Subcutaneous adipose tissue (tissue), 4 donors: Measurements from ENCODE around the gene CMIP. TPM values are rescaled to one million over a fixed set of nuclear protein-coding genes. Genes with fewer than 3 reads are reported as not detected.

Experiments
- CTCF ChIP-seq: fragments of 450-650 bp; IDR thresholded peaks from one replicate; pipeline ENCODE4 v1.5.1; 2016; ENCODE audit warnings: low read depth, mild to moderate bottlenecking, control low read depth, antibody characterized with exemption, moderate library complexity
- total RNA-seq, 4 donors: library from RNA; depleted of rRNA; stranded (reverse); fragments of >200 nt; gene quantifications; one replicate each; pipeline ENCODE4 v1.1.0, GENCODE V29; 2016

CMIP gene
- total RNA-seq, 4 donors from 2014 or later, result 19.9 to 40.3 (median 26.0) TPM

GRCh38 chr16:81586417-81586816, 141.8 kb downstream of the CMIP start:
- no peak for TF ChIP-seq CTCF

GRCh38 chr16:81586977-81587625, 142.5 kb downstream of the CMIP start:
- no peak for TF ChIP-seq CTCF

- no peak for TF ChIP-seq CTCF
These were observed 143.1 kb downstream of the CMIP start for GRCh38 chr16:81587626-81588160.

GRCh38 chr16:81588326-81589081, 143.9 kb downstream of the CMIP start:
- TF ChIP-seq CTCF, result no peak

- no peak for TF ChIP-seq CTCF
These were observed 145.5 kb downstream of the CMIP start for GRCh38 chr16:81589975-81590650.

GRCh38 chr16:81590714-81591544, 146.3 kb downstream of the CMIP start:
- TF ChIP-seq CTCF, result no peak

- no peak for TF ChIP-seq CTCF
These were observed 146.9 kb downstream of the CMIP start for GRCh38 chr16:81591545-81591870.
